ENCODE results near the gene CCDC77.

The CCDC77 gene

DNA sequence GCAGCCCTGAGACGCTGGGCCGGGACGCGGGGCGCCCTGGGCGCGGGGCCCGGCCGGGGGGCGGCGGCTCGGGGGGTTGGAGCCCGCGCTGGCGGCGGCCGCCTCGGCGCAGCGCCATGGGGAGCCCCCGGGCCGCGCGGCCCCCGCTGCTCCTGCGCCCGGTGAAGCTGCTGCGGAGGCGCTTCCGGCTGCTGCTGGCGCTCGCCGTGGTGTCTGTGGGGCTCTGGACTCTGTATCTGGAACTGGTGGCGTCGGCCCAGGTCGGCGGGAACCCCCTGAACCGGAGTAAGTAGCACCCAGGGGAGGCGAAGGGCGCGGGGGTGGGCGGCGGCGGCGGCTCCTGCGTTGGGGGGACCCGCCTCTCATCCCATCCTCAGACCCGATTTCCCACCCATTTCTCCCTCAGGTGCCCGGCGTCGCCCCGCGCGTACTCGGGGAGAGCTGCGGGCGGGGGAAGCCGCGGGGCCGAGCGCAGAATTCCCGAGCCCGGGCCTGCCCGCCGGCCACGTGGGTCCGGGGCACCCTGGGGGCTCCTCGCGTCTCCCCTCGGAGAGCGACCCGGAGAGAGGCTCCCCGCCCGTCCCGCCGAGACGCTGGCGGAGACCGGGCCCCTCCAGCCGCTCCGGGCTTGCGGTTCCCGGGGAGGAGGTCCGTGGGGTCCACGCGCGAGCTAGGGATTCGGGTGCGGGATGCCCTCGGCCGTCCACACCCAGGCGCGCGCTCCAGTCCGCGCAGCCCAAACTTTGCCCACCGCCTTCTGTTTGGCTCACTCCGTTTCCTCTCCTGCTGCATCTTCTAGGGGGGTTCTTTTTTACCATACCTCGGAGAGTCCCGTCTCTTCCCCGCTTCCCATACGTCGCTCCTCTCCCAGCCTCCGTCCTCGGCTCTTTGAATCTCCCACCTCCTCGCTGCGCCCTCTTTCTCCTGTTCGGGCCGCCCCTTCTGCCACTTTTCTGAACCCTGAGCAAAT lies 59.1 kb downstream of the CCDC77 start:
- H3K9me3 ChIP-seq (ENCODE audit: insufficient read depth, low read depth, low read length), result no peaks in the 10 kb centered on the region
- H3K4me1 ChIP-seq (ENCODE audit: insufficient read depth, low read length, poor library complexity, severe bottlenecking), result no peaks in the 10 kb centered on the region
- H3K79me2 ChIP-seq (ENCODE audit: insufficient read depth, low read length), result no peaks in the 10 kb centered on the region
- no peak overlapping the region for H2AFZ ChIP-seq (ENCODE audit: low read length)
- no peak for TF ChIP-seq EZH2phosphoT487 (IDR thresholded peaks at IDR 0.05; ENCODE audit: borderline replicate concordance)
- TF ChIP-seq CTCF (conservative IDR thresholded peaks at IDR 0.05; ENCODE audit: low read length), result no peak
- no peak overlapping the region for H3K9ac ChIP-seq (ENCODE audit: low read depth, low read length, poor library complexity, severe bottlenecking)
- H3K4me2 ChIP-seq (ENCODE audit: low read depth, low read length, poor library complexity, severe bottlenecking), result no peak overlapping the region
- H3K4me3 ChIP-seq (ENCODE audit: low read length, poor library complexity, severe bottlenecking), result no peak overlapping the region
- H3K36me3 ChIP-seq (ENCODE audit: insufficient read depth, low read length), result no peaks in the 10 kb centered on the region
- no peaks in the 10 kb centered on the region for H3K9me2 ChIP-seq (replicated peaks; ENCODE audit: low read depth, low read length)
- H3K27me3 ChIP-seq (ENCODE audit: insufficient read depth, low read length, poor library complexity, severe bottlenecking), result no peaks in the 10 kb centered on the region
- H3F3A ChIP-seq (ENCODE audit: low read depth), result no peaks in the 10 kb centered on the region
- no peaks in the 10 kb centered on the region for H4K20me1 ChIP-seq (ENCODE audit: insufficient read depth, low read length, poor library complexity, severe bottlenecking)

- H3K4me2 ChIP-seq (ENCODE audit: low read depth, low read length, poor library complexity, severe bottlenecking), result no peak overlapping the region
- no peaks in the 10 kb centered on the region for H3K36me3 ChIP-seq (ENCODE audit: insufficient read depth, low read length)
- no peak overlapping the region for H2AFZ ChIP-seq (ENCODE audit: low read length)
- no peaks in the 10 kb centered on the region for H3K79me2 ChIP-seq (ENCODE audit: insufficient read depth, low read length)
- no peaks in the 10 kb centered on the region for H3K9me3 ChIP-seq (ENCODE audit: insufficient read depth, low read depth, low read length)
- H3K4me3 ChIP-seq (ENCODE audit: low read length, poor library complexity, severe bottlenecking), result no peak overlapping the region
- no peaks in the 10 kb centered on the region for H3K4me1 ChIP-seq (ENCODE audit: insufficient read depth, low read length, poor library complexity, severe bottlenecking)
- no peaks in the 10 kb centered on the region for H3K27me3 ChIP-seq (ENCODE audit: insufficient read depth, low read length, poor library complexity, severe bottlenecking)
- H3K9ac ChIP-seq (ENCODE audit: low read depth, low read length, poor library complexity, severe bottlenecking), result no peak overlapping the region
- TF ChIP-seq CTCF (conservative IDR thresholded peaks at IDR 0.05; ENCODE audit: low read length) (no peak), EZH2phosphoT487 (IDR thresholded peaks at IDR 0.05; ENCODE audit: borderline replicate concordance) (no peak)
- H3F3A ChIP-seq (ENCODE audit: low read depth), result no peaks in the 10 kb centered on the region
- no peaks in the 10 kb centered on the region for H3K9me2 ChIP-seq (replicated peaks; ENCODE audit: low read depth, low read length)
- no peaks in the 10 kb centered on the region for H4K20me1 ChIP-seq (ENCODE audit: insufficient read depth, low read length, poor library complexity, severe bottlenecking)
Measured at GRCh38 chr12:461425-461824, 60.0 kb downstream of the CCDC77 start.

DNA sequence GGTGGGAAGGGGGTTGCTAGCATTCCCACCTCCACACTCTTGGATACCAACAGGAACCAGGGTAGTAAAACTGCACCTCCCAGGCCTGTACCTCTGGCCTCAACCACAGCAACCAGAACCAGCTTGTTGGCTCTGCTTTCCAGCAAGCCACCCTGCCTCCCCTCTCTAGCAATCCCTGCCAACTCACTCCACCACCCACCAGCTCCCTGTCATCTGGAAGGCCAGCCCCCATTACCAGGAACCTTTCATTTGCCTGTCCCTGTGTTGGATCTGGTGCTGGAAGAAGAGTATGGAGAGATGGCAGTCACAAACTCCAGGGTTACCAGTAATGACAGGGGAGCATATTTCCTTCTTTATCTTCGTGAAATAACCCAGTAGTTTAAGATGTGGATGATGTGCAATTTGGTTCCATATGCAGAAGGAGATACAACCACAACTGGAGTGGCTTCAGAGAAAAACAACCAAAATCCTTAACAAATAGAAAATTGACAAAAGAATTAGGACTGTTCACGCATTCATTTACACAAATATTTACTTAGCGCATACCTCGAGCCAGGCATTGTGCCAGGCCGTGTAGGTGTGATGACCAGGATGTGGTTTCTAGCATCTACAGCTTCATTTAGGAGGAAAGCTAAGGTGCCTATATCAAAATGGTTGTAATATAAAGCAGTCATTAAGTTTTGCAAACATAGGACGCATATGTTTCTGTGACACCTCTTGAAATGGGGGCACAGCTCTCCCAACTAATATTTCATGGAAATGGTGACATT lies 61.7 kb downstream of the CCDC77 start:
- Histone ChIP-seq H2AFZ (ENCODE audit: low read length) (no peak overlapping the region), H3F3A (ENCODE audit: low read depth) (no peaks in the 10 kb centered on the region), H3K4me2 (ENCODE audit: low read depth, low read length, poor library complexity, severe bottlenecking) (no peak overlapping the region), H3K4me1 (ENCODE audit: insufficient read depth, low read length, poor library complexity, severe bottlenecking) (peaks cover 2% of the 10 kb centered on the region), H3K9me2 (replicated peaks; ENCODE audit: low read depth, low read length) (no peaks in the 10 kb centered on the region), H3K9ac (ENCODE audit: low read depth, low read length, poor library complexity, severe bottlenecking) (no peak overlapping the region), H4K20me1 (ENCODE audit: insufficient read depth, low read length, poor library complexity, severe bottlenecking) (no peaks in the 10 kb centered on the region), H3K36me3 (ENCODE audit: insufficient read depth, low read length) (no peaks in the 10 kb centered on the region), H3K4me3 (ENCODE audit: low read length, poor library complexity, severe bottlenecking) (no peak overlapping the region), H3K9me3 (ENCODE audit: insufficient read depth, low read depth, low read length) (no peaks in the 10 kb centered on the region), H3K79me2 (ENCODE audit: insufficient read depth, low read length) (no peaks in the 10 kb centered on the region), H3K27me3 (ENCODE audit: insufficient read depth, low read length, poor library complexity, severe bottlenecking) (no peaks in the 10 kb centered on the region)
- no peak for TF ChIP-seq EZH2phosphoT487 (IDR thresholded peaks at IDR 0.05; ENCODE audit: borderline replicate concordance)
- no peak for TF ChIP-seq CTCF (conservative IDR thresholded peaks at IDR 0.05; ENCODE audit: low read length)
